Measurements from ENCODE around the gene MCF2L.

The MCF2L gene

GRCh38 chr13:113041293-113041690, 72.3 kb downstream of the MCF2L start:
- no peak for TF ChIP-seq CTCF (IDR thresholded peaks at IDR 0.05)

- no peak for TF ChIP-seq CTCF (IDR thresholded peaks at IDR 0.05)
Observed at GRCh38 chr13:113041896-113042295, 72.9 kb downstream of the MCF2L start.

GRCh38 chr13:113042456-113042855, 73.4 kb downstream of the MCF2L start:
- no peak for TF ChIP-seq CTCF (IDR thresholded peaks at IDR 0.05)

GRCh38 chr13:113043001-113043630, 74.1 kb downstream of the MCF2L start:
- no peak for TF ChIP-seq CTCF (IDR thresholded peaks at IDR 0.05)

GRCh38 chr13:113043931-113044330, 74.9 kb downstream of the MCF2L start:
- TF ChIP-seq CTCF (IDR thresholded peaks at IDR 0.05): no peak

- no peak for TF ChIP-seq CTCF (IDR thresholded peaks at IDR 0.05)
Observed at GRCh38 chr13:113044391-113045114, 75.5 kb downstream of the MCF2L start.

- TF ChIP-seq CTCF (IDR thresholded peaks at IDR 0.05): no peak
Observed at GRCh38 chr13:113045251-113046127, 76.5 kb downstream of the MCF2L start.

Data from LNCAP (cell line).